ENCODE data around the gene PSMB10. TPM values are rescaled to one million over a fixed set of nuclear protein-coding genes. Genes with fewer than 3 reads are reported as not detected.

The PSMB10 gene
- total and polyA plus RNA-seq, 2 of the 4 experiments (the other 2 are of a cell fraction) = 28.7 to 36.7 TPM

Small RNA genes within 50 kb of the gene (microRNA-seq; reads per million reads assigned to microRNA genes)
- not detected for gene NRN1L (ENCODE audit: insufficient read depth, insufficient read length)

Small RNA genes within 50 kb of the gene (small RNA-seq; reads per million reads assigned to genes)
- gene NRN1L = 0 reads per million in 5 experiments

Other genes with a start within 250 kb of the PSMB10 start
- 15.8 and 18.1 TPM in 2 replicates for gene GFOD2, start 217.5 kb downstream of the PSMB10 start, total RNA-seq (2012; rRNA removed)
- gene GFOD2, start 217.5 kb downstream of the PSMB10 start, polyA plus RNA-seq (2012; rRNA removed) = 12.3 and 13.3 TPM in 2 replicates
- 2.2 and 2.7 TPM in 2 replicates for gene RANBP10, start 130.3 kb downstream of the PSMB10 start, total RNA-seq (2012; rRNA removed)
- gene RANBP10, start 130.3 kb downstream of the PSMB10 start, polyA plus RNA-seq (2012; rRNA removed) = 12.1 and 13.0 TPM in 2 replicates
- 0.56 and 0.72 TPM in 2 replicates for gene TSNAXIP1, start 130.0 kb downstream of the PSMB10 start, total RNA-seq (2012; rRNA removed)
- 1.4 and 1.6 TPM in 2 replicates for gene TSNAXIP1, start 130.0 kb downstream of the PSMB10 start, polyA plus RNA-seq (2012; rRNA removed)
- gene THAP11, start 94.5 kb downstream of the PSMB10 start, total RNA-seq (2012; rRNA removed) = 13.3 and 13.9 TPM in 2 replicates
- 14.5 and 16.7 TPM in 2 replicates for gene THAP11, start 94.5 kb downstream of the PSMB10 start, polyA plus RNA-seq (2012; rRNA removed)
- 42.7 and 55.0 TPM in 2 replicates for gene NUTF2, start 89.9 kb downstream of the PSMB10 start, total RNA-seq (2012; rRNA removed)
- gene NUTF2, start 89.9 kb downstream of the PSMB10 start, polyA plus RNA-seq (2012; rRNA removed) = 361 and 399 TPM in 2 replicates
- 33.3 TPM in 2 replicates for gene CENPT, start 89.2 kb downstream of the PSMB10 start, total RNA-seq (2012; rRNA removed)
- 83.1 and 86.4 TPM in 2 replicates for gene CENPT, start 89.2 kb downstream of the PSMB10 start, polyA plus RNA-seq (2012; rRNA removed)
- gene EDC4, start 63.8 kb downstream of the PSMB10 start, total RNA-seq (2012; rRNA removed) = 33.2 and 34.2 TPM in 2 replicates
- gene EDC4, start 63.8 kb downstream of the PSMB10 start, polyA plus RNA-seq (2012; rRNA removed) = 64.0 and 66.1 TPM in 2 replicates
- not detected in 2 replicates for gene NRN1L, start 52.0 kb downstream of the PSMB10 start, total RNA-seq (2012; rRNA removed)
- 0.27 and 0.32 TPM in 2 replicates for gene NRN1L, start 52.0 kb downstream of the PSMB10 start, polyA plus RNA-seq (2012; rRNA removed)
- 10.3 and 11.5 TPM in 2 replicates for gene PSKH1, start 43.6 kb downstream of the PSMB10 start, total RNA-seq (2012; rRNA removed)
- gene PSKH1, start 43.6 kb downstream of the PSMB10 start, polyA plus RNA-seq (2012; rRNA removed) = 26.5 and 26.7 TPM in 2 replicates
- 0.18 and 0.28 TPM in 2 replicates for gene CTRL, start 5.0 kb downstream of the PSMB10 start, total RNA-seq (2012; rRNA removed)
- gene CTRL, start 5.0 kb downstream of the PSMB10 start, polyA plus RNA-seq (2012; rRNA removed) = 0.89 and 1.1 TPM in 2 replicates
- gene LCAT, start 7.3 kb upstream of the PSMB10 start, total RNA-seq (2012; rRNA removed) = 1.4 and 1.7 TPM in 2 replicates
- 18.8 and 22.5 TPM in 2 replicates for gene LCAT, start 7.3 kb upstream of the PSMB10 start, polyA plus RNA-seq (2012; rRNA removed)
- gene SLC12A4, start 31.8 kb upstream of the PSMB10 start, total RNA-seq (2012; rRNA removed) = 36.4 and 36.6 TPM in 2 replicates
- 114 and 132 TPM in 2 replicates for gene SLC12A4, start 31.8 kb upstream of the PSMB10 start, polyA plus RNA-seq (2012; rRNA removed)
- not detected in 2 replicates for gene DPEP3, start 43.6 kb upstream of the PSMB10 start, total RNA-seq (2012; rRNA removed)
- gene DPEP3, start 43.6 kb upstream of the PSMB10 start, polyA plus RNA-seq (2012; rRNA removed) = not detected in 2 replicates
- gene DPEP2, start 62.6 kb upstream of the PSMB10 start, total RNA-seq (2012; rRNA removed) = not detected in 2 replicates
- gene DPEP2, start 62.6 kb upstream of the PSMB10 start, polyA plus RNA-seq (2012; rRNA removed) = not detected in 2 replicates
- gene DPEP2NB, start 79.1 kb upstream of the PSMB10 start, total RNA-seq (2012; rRNA removed) = not detected in 2 replicates
- gene DPEP2NB, start 79.1 kb upstream of the PSMB10 start, polyA plus RNA-seq (2012; rRNA removed) = not detected in 2 replicates
- 8.9 and 10.0 TPM in 2 replicates for gene DDX28, start 86.4 kb upstream of the PSMB10 start, total RNA-seq (2012; rRNA removed)
- 9.0 and 9.2 TPM in 2 replicates for gene DDX28, start 86.4 kb upstream of the PSMB10 start, polyA plus RNA-seq (2012; rRNA removed)
- 28.1 and 30.5 TPM in 2 replicates for gene DUS2, start 86.4 kb upstream of the PSMB10 start, total RNA-seq (2012; rRNA removed)
- 15.8 TPM in 2 replicates for gene DUS2, start 86.4 kb upstream of the PSMB10 start, polyA plus RNA-seq (2012; rRNA removed)
- 14.7 and 21.5 TPM in 2 replicates for gene NFATC3, start 148.5 kb upstream of the PSMB10 start, total RNA-seq (2012; rRNA removed)
- 6.3 TPM in 2 replicates for gene NFATC3, start 148.5 kb upstream of the PSMB10 start, polyA plus RNA-seq (2012; rRNA removed)

All from IMR-90 (cell line).